HEK293 (cell line): Measurements from ENCODE around the gene ARL5A.

Experiments
- CTCF ChIA-PET: fragments of 350-600 bp; formaldehyde crosslinking; extraction: SDS; loops from one replicate; lab custom pipeline; 2021; ENCODE audit warnings: antibody characterized with exemption; lab: Yijun Ruan, JAX
- POLR2A ChIA-PET: fragments of 300-600 bp; formaldehyde crosslinking; extraction: SDS; loops from one replicate; lab custom pipeline; 2020; ENCODE audit warnings: antibody characterized with exemption, inconsistent platforms; lab: Yijun Ruan, JAX
- H3K27ac ChIP-seq: fragments of 200-500 bp; sonication (Bioruptor generic); 2 replicates; pipeline ENCODE4 v1.5.1; 2014; ENCODE audit warnings: low read depth, low read length, control low read depth, inconsistent platforms; ENCODE audit errors: extremely low read depth
- H3K36me3 ChIP-seq, 2 experiments: fragments of 200-500 bp in 1 of 2; sonication (Bioruptor generic) in 1 of 2; 1 replicate in 1 of 2; 2 replicates in 1 of 2; pipeline ENCODE4 v1.5.1; 2014 to 2017; ENCODE audit warnings: inconsistent platforms in 2 of 2, low read length in 2 of 2; ENCODE audit not compliant: control insufficient read depth in 2 of 2, insufficient read depth in 1 of 2
- H3K4me1 ChIP-seq: fragments of 200-500 bp; sonication (Bioruptor generic); 2 replicates; pipeline ENCODE4 v1.5.1; 2014; ENCODE audit warnings: mild to moderate bottlenecking, low read length, inconsistent platforms; ENCODE audit not compliant: control insufficient read depth, insufficient read depth
- H3K4me3 ChIP-seq: 2 replicates; pipeline ENCODE4 v1.5.1; 2011; ENCODE audit warnings: low read depth, mild to moderate bottlenecking, control low read depth, low read length, moderate library complexity
- H3K9me3 ChIP-seq: fragments of 200-500 bp; sonication (Bioruptor generic); 2 replicates; pipeline ENCODE4 v1.5.1; 2014; ENCODE audit warnings: low read depth, low read length, inconsistent platforms; ENCODE audit not compliant: control insufficient read depth, insufficient read depth
- PRDM10 ChIP-seq: fragments of 450-650 bp; formaldehyde crosslinking; IDR thresholded peaks from 2 replicates; pipeline ENCODE4 v1.5.1; 2016; ENCODE audit warnings: missing biosample characterization, missing genetic modification characterization
- REST ChIP-seq: fragments of 450-650 bp; formaldehyde crosslinking; IDR thresholded peaks from 2 replicates; pipeline ENCODE4 v1.5.1; 2016; ENCODE audit warnings: missing biosample characterization, missing genetic modification characterization
- ZBTB8A ChIP-seq: fragments of 450-650 bp; formaldehyde crosslinking; IDR thresholded peaks from 2 replicates; pipeline ENCODE4 v1.5.1; 2016; ENCODE audit warnings: missing biosample characterization, missing genetic modification characterization
- ZNF112 ChIP-seq: fragments of 450-650 bp; formaldehyde crosslinking; IDR thresholded peaks from 2 replicates; pipeline ENCODE4 v1.5.0; 2017; ENCODE audit warnings: missing biosample characterization, missing genetic modification characterization
- ZNF140 ChIP-seq: fragments of 450-650 bp; formaldehyde crosslinking; IDR thresholded peaks from 2 replicates; pipeline ENCODE4 v1.5.1; 2016; ENCODE audit warnings: missing biosample characterization, missing genetic modification characterization
- ZNF146 ChIP-seq: fragments of 450-650 bp; formaldehyde crosslinking; IDR thresholded peaks from 2 replicates; pipeline ENCODE4 v1.5.1; 2016; ENCODE audit warnings: missing biosample characterization, missing genetic modification characterization
- ZNF202 ChIP-seq: fragments of 450-650 bp; formaldehyde crosslinking; IDR thresholded peaks from 2 replicates; pipeline ENCODE4 v1.5.1; 2016; ENCODE audit warnings: missing biosample characterization, missing genetic modification characterization, borderline replicate concordance
- ZNF324 ChIP-seq: fragments of 450-650 bp; formaldehyde crosslinking; IDR thresholded peaks from 2 replicates; pipeline ENCODE4 v1.5.1; 2016; ENCODE audit warnings: missing biosample characterization, missing genetic modification characterization
- ZNF362 ChIP-seq: fragments of 450-650 bp; formaldehyde crosslinking; IDR thresholded peaks from 2 replicates; pipeline ENCODE4 v1.5.1; 2016; ENCODE audit warnings: missing biosample characterization, missing genetic modification characterization
- ZNF48 ChIP-seq: fragments of 450-650 bp; formaldehyde crosslinking; IDR thresholded peaks from 2 replicates; pipeline ENCODE4 v1.5.1; 2016; ENCODE audit warnings: missing biosample characterization, missing genetic modification characterization
- ZNF510 ChIP-seq: fragments of 450-650 bp; formaldehyde crosslinking; IDR thresholded peaks from 2 replicates; pipeline ENCODE4 v1.5.1; 2018; ENCODE audit warnings: mild to moderate bottlenecking, missing genetic modification characterization, missing biosample characterization; ENCODE audit not compliant: insufficient replicate concordance
- ZNF518A ChIP-seq: fragments of 450-650 bp; formaldehyde crosslinking; conservative IDR thresholded peaks from 2 replicates; pipeline ENCODE4 v1.5.1; 2016; ENCODE audit warnings: low read depth, missing biosample characterization, missing genetic modification characterization
- ZNF623 ChIP-seq: fragments of 450-650 bp; formaldehyde crosslinking; IDR thresholded peaks from 2 replicates; pipeline ENCODE4 v1.5.1; 2016; ENCODE audit warnings: missing biosample characterization, missing genetic modification characterization
- ZNF629 ChIP-seq: fragments of 450-650 bp; formaldehyde crosslinking; IDR thresholded peaks from 2 replicates; pipeline ENCODE4 v1.5.1; 2017; ENCODE audit warnings: missing biosample characterization, missing genetic modification characterization
- ZXDB ChIP-seq: fragments of 450-650 bp; formaldehyde crosslinking; IDR thresholded peaks from 2 replicates; pipeline ENCODE4 v1.5.1; 2016; ENCODE audit warnings: missing biosample characterization, missing genetic modification characterization

Gene ARL5A

GRCh38 chr2:151791545-151791944, 36.7 kb downstream of the ARL5A start:
- H3K4me3 ChIP-seq: no peak overlapping the region
- CTCF ChIA-PET: interaction anchor here (0.6 kb wide), 1 partner anchor 196 kb away, joined by 3 read pairs; no protein-coding TSS in a partner anchor
- peak; percentile 81 for TF ChIP-seq ZNF146 (tag by site-specific recombination)
- TF ChIP-seq ZNF623 (tag by site-specific recombination): no peak
- TF ChIP-seq ZNF324 (tag by site-specific recombination): no peak
- TF ChIP-seq ZNF362 (tag by site-specific recombination): no peak
- TF ChIP-seq, all 188 proteins: peak for 1
- H3K4me1 ChIP-seq: no peaks in the 10 kb centered on the region
- H3K27ac ChIP-seq: no peak overlapping the region
- no peaks in the 10 kb centered on the region for H3K9me3 ChIP-seq
- H3K36me3 ChIP-seq: peaks cover 0 to 26% of the 10 kb centered on the region in 2 experiments; a peak in 1 of 3 replicates
- POLR2A ChIA-PET: no interaction called here

- TF ChIP-seq ZNF112 (tag by site-specific recombination) (no peak), ZBTB8A (tag by site-specific recombination) (no peak), PRDM10 (tag by site-specific recombination) (no peak)
- ChIA-PET CTCF (no interaction called here), POLR2A (no interaction called here)
- Histone ChIP-seq H3K36me3 (peaks cover 0 to 30% of the 10 kb centered on the region in 2 experiments; a peak in 1 of 3 replicates), H3K9me3 (no peaks in the 10 kb centered on the region), H3K4me3 (no peak overlapping the region), H3K4me1 (no peaks in the 10 kb centered on the region), H3K27ac (no peak overlapping the region)
Measured at GRCh38 chr2:151790689-151791088, 37.5 kb downstream of the ARL5A start.

GRCh38 chr2:151789055-151789834, 39.0 kb downstream of the ARL5A start:
- ChIA-PET CTCF (interaction anchor here (0.5 to 1.1 kb wide), 4 partner anchors 99 to 671 kb away, joined by 3 to 4 read pairs (median 3); no protein-coding TSS in a partner anchor), POLR2A (no interaction called here)
- Histone ChIP-seq H3K4me3 (no peak overlapping the region), H3K9me3 (no peaks in the 10 kb centered on the region), H3K4me1 (no peaks in the 10 kb centered on the region), H3K27ac (no peak overlapping the region), H3K36me3 (peaks cover 0 to 42% of the 10 kb centered on the region in 2 experiments; a peak in 1 of 3 replicates)
- TF ChIP-seq ZXDB: 0 out of 2 replicates have a peak, but pooled peaks have one; percentile 27
- TF ChIP-seq ZNF518A (tag by site-specific recombination): peak; percentile 80
- peak; percentile 68; the same call in 1 of the 2 replicates for TF ChIP-seq ZNF202 (tag by site-specific recombination)
- TF ChIP-seq ZNF324 (tag by site-specific recombination): no peak
- no peak for TF ChIP-seq ZNF146 (tag by site-specific recombination)
- 0 out of 2 replicates have a peak, but pooled peaks have one; percentile 18 for TF ChIP-seq ZNF629 (tag by site-specific recombination)
- TF ChIP-seq ZNF140 (tag by site-specific recombination): peak; percentile 67; the same call in 1 of the 2 replicates
- TF ChIP-seq ZNF510 (tag by site-specific recombination): peak; percentile 21
- TF ChIP-seq REST (tag by site-specific recombination): peak; percentile 30; the same call in 1 of the 2 replicates
- peak; percentile 51 for TF ChIP-seq ZBTB8A (tag by site-specific recombination)
- TF ChIP-seq ZNF48 (tag by site-specific recombination): no peak
